GM12801 (cell line): Measurements from ENCODE around the gene HEATR9.

Source experiments
- CTCF ChIP-seq: IDR thresholded peaks from one replicate; pipeline ENCODE4 v1.5.1; 2011; ENCODE audit warnings: control low read depth; ENCODE audit not compliant: insufficient read length; ENCODE audit errors: extremely low read depth

The HEATR9 gene

GRCh38 chr17:35868737-35869136 lies at the start of gene HEATR9:
TSS of gene HEATR9 (minus strand) at chr17:35868891. CDS start at chr17:35868742, 149 bp downstream.
- no peak for TF ChIP-seq CTCF

GRCh38 chr17:35917519-35918213 lies 49.0 kb upstream of the HEATR9 start:
- no peak for TF ChIP-seq CTCF

GRCh38 chr17:35915153-35915964 lies 46.7 kb upstream of the HEATR9 start:
- no peak for TF ChIP-seq CTCF

GRCh38 chr17:35914354-35914753 lies 45.7 kb upstream of the HEATR9 start:
- TF ChIP-seq CTCF = no peak

- no peak for TF ChIP-seq CTCF
These were observed 44.9 kb upstream of the HEATR9 start for GRCh38 chr17:35913609-35914008.

GRCh38 chr17:35912942-35913341 lies 44.3 kb upstream of the HEATR9 start:
- TF ChIP-seq CTCF = no peak

- TF ChIP-seq CTCF = no peak
These were observed 43.7 kb upstream of the HEATR9 start for GRCh38 chr17:35912339-35912912.
